Tibial nerve (tissue), 4 donors: ENCODE measurements around the gene CTU2. TPM values are rescaled to one million over a fixed set of nuclear protein-coding genes. Genes with fewer than 3 reads are reported as not detected.

Experiments
- DNase-seq, 2 donors: peaks; one replicate each; pipeline ENCODE4 v3.0.0-alpha.2; 2019; ENCODE audit warnings: low spot score in 2 of 2
- H3K27ac ChIP-seq, 4 donors: fragments of 200-600 bp; sonication (generic) in 3 of 4; one replicate each; pipeline ENCODE4 v1.5.1; 2017 to 2019; ENCODE audit warnings: mild to moderate bottlenecking in 1 of 4
- H3K27me3 ChIP-seq, 2 donors: fragments of 200-600 bp; sonication (generic) in 1 of 2; one replicate each; pipeline versions ENCODE4 v1.5.1 to v1.6.0; 2017 to 2019
- H3K36me3 ChIP-seq, 3 donors: fragments of 200-600 bp; sonication (generic); one replicate each; pipeline ENCODE4 v1.5.1; 2018 to 2019
- H3K4me1 ChIP-seq, 4 donors: fragments of 200-600 bp; sonication (generic) in 3 of 4; one replicate each; pipeline ENCODE4 v1.5.1; 2017 to 2019
- H3K4me3 ChIP-seq, 4 donors: fragments of 200-600 bp; sonication (generic) in 3 of 4; one replicate each; pipeline ENCODE4 v1.5.1; 2017 to 2019; ENCODE audit warnings: mild to moderate bottlenecking in 1 of 4, moderate library complexity in 1 of 4
- H3K9me3 ChIP-seq, 4 donors: fragments of 200-600 bp; sonication (generic) in 3 of 4; one replicate each; pipeline ENCODE4 v1.5.1; 2017 to 2019
- EP300 ChIP-seq, 2 donors: sonication (generic); formaldehyde crosslinking; IDR thresholded peaks; one replicate each; pipeline ENCODE4 v1.6.1; 2017; ENCODE audit warnings: antibody characterized with exemption in 2 of 2, mild to moderate bottlenecking in 1 of 2
- POLR2A ChIP-seq, 2 donors: fragments of 450-650 bp; IDR thresholded peaks; one replicate each; pipeline ENCODE4 v1.6.1; 2017; ENCODE audit warnings: antibody characterized with exemption in 2 of 2, mild to moderate bottlenecking in 2 of 2, moderate library complexity in 2 of 2
- WGBS, 2 donors: methylation state at CpG; one replicate each; pipeline ENCODE4 v1.1.5; 2018; 5-methylcytosine and 5-hydroxymethylcytosine counted together
- total RNA-seq, 4 donors: library from RNA; depleted of rRNA; stranded (reverse); fragments of >200 nt; gene quantifications; one replicate each; pipeline ENCODE4 v1.1.0, GENCODE V29; 2016
- TF ChIP-seq, protein P1 (sequence below), 5 experiments: fragments of 200-600 bp in 3 of 5; fragments of 450-650 bp in 2 of 5; sonication (generic) in 3 of 5; IDR thresholded peaks; one replicate each; pipeline ENCODE4 v1.5.1; 2016 to 2019; ENCODE audit warnings: antibody characterized with exemption in 5 of 5, mild to moderate bottlenecking in 3 of 5, moderate library complexity in 2 of 5

Gene CTU2
- total RNA-seq, 4 donors from 2014 or later = 12.3 to 22.5 (median 12.5) TPM

DNA sequence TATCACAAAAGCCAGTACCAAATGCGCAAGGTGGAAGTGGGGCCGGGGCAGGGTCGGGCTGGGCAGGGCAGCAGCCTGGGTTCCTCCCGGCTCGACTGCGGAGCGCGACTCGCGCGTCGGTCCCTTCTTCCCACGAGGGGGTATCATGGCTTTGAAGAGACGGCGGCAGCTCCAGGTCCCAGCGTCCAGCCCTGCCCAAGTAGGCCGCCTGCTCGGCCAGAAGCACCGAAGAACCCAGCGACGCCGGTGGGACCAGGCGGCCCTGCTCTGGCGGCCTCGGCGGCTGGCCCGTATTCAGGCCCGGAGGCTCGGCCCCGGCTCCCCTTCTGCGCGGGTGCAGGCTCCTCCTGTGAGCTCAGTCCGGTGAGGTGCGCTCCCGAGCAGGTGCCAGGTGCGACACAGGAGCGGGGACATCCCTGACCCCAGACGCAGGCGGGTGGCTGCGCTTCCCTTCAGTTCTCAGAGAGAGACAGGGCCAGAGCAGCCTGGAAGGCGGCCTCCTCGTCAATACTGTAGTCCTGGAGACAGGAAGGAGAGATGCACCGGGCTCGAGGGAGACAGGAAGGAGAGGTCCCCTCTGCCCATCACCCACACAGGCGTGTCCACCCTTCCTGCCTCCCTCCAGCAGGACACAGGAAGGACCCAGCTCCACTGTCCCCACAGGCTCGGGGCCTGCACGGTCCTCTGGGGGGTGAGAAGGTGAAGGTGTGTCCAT lies 9.0 kb upstream of the CTU2 start:
- DNase-seq = no peak
- TF ChIP-seq EP300 (IDR thresholded peaks at IDR 0.05) (no peak), POLR2A (IDR thresholded peaks at IDR 0.05) (no peak)
- TF ChIP-seq, protein P1, sequence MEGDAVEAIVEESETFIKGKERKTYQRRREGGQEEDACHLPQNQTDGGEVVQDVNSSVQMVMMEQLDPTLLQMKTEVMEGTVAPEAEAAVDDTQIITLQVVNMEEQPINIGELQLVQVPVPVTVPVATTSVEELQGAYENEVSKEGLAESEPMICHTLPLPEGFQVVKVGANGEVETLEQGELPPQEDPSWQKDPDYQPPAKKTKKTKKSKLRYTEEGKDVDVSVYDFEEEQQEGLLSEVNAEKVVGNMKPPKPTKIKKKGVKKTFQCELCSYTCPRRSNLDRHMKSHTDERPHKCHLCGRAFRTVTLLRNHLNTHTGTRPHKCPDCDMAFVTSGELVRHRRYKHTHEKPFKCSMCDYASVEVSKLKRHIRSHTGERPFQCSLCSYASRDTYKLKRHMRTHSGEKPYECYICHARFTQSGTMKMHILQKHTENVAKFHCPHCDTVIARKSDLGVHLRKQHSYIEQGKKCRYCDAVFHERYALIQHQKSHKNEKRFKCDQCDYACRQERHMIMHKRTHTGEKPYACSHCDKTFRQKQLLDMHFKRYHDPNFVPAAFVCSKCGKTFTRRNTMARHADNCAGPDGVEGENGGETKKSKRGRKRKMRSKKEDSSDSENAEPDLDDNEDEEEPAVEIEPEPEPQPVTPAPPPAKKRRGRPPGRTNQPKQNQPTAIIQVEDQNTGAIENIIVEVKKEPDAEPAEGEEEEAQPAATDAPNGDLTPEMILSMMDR (IDR thresholded peaks at IDR 0.05) = no peak
- Histone ChIP-seq H3K27ac (no peak overlapping the region), H3K9me3 (no peaks in the 10 kb centered on the region), H3K4me3 (no peak overlapping the region), H3K4me1 (peaks cover 0 to 29% (median 17%) of the 10 kb centered on the region in 4 donors), H3K27me3 (peaks cover 0 to under 1% of the 10 kb centered on the region in 2 donors), H3K36me3 (peaks cover 0 to 73% (median 9%) of the 10 kb centered on the region in 3 donors)
- 83 to 89% methylated on average over 41 to 47 of the region's 47 CpGs for WGBS, 2 donors

DNA sequence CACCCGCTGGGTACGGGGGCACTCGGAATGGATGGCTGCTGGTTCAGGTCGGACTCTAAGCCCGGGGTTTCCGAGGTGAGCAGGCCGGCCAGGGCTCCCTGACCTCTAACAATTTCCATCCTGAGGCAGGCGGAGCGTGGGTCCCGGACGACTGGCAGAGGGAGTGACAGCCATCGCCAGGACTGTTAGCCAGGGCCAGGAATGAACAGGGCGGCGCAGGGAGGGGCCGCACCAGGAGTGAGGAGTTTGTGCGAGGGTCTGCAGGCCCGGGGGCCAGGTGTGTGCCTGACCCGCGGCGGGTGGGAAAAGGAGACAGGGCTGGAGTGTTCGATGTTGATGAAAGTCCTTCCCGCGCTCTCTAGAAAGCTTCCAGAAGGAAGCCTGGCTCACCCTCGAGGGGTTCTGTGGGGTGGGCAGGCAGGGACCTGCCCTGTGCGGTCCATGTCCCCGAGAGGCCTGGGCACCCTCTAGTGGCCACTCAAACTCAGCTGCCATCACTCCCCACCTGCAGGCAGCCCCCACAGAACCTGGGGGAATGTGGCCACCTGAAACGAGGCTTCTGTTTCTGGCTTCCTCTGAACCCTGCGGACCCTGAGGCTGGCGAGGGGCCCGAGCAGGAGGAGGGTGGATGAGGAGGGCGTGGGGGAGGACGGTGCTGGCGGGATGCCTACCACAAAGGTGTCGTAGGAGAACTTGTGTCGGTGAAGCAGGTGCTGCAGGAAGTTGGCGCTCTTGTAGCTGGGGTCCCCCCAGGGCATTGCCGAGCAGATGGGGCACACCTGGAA lies 8.3 kb upstream of the CTU2 start:
- Histone ChIP-seq H3K27me3 (no peaks in the 10 kb centered on the region), H3K36me3 (peaks cover 0 to 80% (median 9%) of the 10 kb centered on the region in 3 donors), H3K4me1 (peaks cover 0 to 36% (median 17%) of the 10 kb centered on the region in 4 donors), H3K9me3 (no peaks in the 10 kb centered on the region), H3K27ac (no peak overlapping the region), H3K4me3 (no peak overlapping the region)
- TF ChIP-seq POLR2A (IDR thresholded peaks at IDR 0.05) (no peak), EP300 (IDR thresholded peaks at IDR 0.05) (no peak)
- TF ChIP-seq, protein P1 (IDR thresholded peaks at IDR 0.05) = no peak
- DNase-seq = no peak
- 84 to 86% methylated on average over 34 to 37 of the region's 37 CpGs for WGBS, 2 donors

DNA sequence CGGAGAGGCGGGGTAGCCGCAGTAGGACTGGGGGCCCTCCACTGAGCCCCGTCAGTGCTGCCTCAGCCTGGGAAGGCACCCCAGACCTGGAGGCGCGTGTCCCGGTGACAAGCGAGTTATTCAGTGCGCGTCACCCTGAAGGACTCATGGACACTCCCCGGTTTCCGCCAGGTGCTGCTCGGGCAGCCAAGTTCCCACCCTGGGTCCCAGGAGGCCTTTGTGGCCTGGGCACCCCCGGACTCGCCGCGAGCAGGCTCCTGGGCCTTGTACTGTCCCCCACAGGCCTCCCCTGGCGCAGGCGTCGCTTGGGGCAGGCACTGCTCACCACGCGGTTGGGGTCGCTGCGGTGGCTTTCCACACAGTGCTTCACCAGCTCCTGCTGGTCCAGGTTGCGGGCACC lies 7.7 kb upstream of the CTU2 start:
- peaks cover 0 to 42% (median 19%) of the 10 kb centered on the region in 4 donors for H3K4me1 ChIP-seq
- no peak overlapping the region for H3K4me3 ChIP-seq
- no peak for DNase-seq
- H3K36me3 ChIP-seq = peaks cover 0 to 83% (median 9%) of the 10 kb centered on the region in 3 donors
- no peak overlapping the region for H3K27ac ChIP-seq
- no peaks in the 10 kb centered on the region for H3K9me3 ChIP-seq
- 95 to 97% methylated on average over 10 to 24 of the region's 25 CpGs for WGBS, 2 donors
- no peak for TF ChIP-seq POLR2A (IDR thresholded peaks at IDR 0.05)
- TF ChIP-seq, protein P1 (IDR thresholded peaks at IDR 0.05) = no peak
- no peak for TF ChIP-seq EP300 (IDR thresholded peaks at IDR 0.05)
- no peaks in the 10 kb centered on the region for H3K27me3 ChIP-seq

DNA sequence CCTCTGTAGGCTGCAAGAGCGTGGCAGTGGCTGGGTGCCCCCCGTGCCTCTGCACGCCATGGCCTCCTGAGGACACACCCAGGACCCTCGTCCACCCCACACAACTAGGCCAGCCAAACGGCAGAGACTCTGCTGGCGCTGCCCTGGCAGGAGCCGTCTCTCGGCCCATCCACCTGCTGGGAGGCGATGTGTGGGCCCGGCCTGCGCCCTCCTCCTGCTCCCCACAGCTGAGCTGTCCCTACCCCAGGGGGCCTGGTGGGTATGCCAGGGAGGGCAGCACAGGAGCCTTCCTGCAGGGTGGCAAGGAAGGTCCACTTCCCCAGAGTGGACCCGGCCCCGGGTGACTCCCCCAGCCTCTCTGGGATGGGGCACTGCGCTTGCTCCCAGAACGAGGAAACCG lies 7.1 kb upstream of the CTU2 start:
- Histone ChIP-seq H3K27me3 (no peaks in the 10 kb centered on the region), H3K36me3 (peaks cover 0 to 83% (median 9%) of the 10 kb centered on the region in 3 donors), H3K4me3 (no peak overlapping the region), H3K27ac (no peak overlapping the region), H3K4me1 (peaks cover 0 to 47% (median 19%) of the 10 kb centered on the region in 4 donors), H3K9me3 (no peaks in the 10 kb centered on the region)
- DNase-seq = no peak
- WGBS, 2 donors = 92 to 100% methylated on average over 3 to 8 of the region's 16 CpGs
- TF ChIP-seq EP300 (IDR thresholded peaks at IDR 0.05) = no peak
- TF ChIP-seq, protein P1 (IDR thresholded peaks at IDR 0.05) = no peak

DNA sequence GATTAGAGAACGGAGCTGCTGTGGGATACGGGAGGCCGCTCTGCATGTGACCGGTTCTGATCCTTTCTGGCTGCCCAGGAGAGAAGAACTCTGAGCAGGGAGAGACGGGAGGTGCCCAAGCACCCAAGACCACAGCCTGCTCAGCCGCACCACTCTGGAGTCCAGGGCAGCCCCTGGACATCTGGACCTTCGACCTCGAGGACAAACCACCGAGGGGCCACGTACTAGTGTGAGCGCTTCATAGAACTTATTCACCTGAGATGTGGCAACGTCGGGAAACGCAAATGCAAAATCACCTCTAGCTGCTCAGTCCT lies 6.0 kb upstream of the CTU2 start:
- no peak for DNase-seq
- peak overlapping the region in 2 of 4 donors; percentile 89 to 95 for H3K27ac ChIP-seq
- peaks cover 0 to 80% (median 9%) of the 10 kb centered on the region in 3 donors for H3K36me3 ChIP-seq
- H3K4me3 ChIP-seq = peak overlapping the region in 2 of 4 donors; percentile 4 to 18
- 76 to 87% methylated on average over 14 of the region's 14 CpGs for WGBS, 2 donors
- no peaks in the 10 kb centered on the region for H3K27me3 ChIP-seq
- TF ChIP-seq POLR2A (IDR thresholded peaks at IDR 0.05) (no peak), EP300 (IDR thresholded peaks at IDR 0.05) (no peak)
- TF ChIP-seq, protein P1 (IDR thresholded peaks at IDR 0.05) = no peak
- H3K9me3 ChIP-seq = no peaks in the 10 kb centered on the region
- H3K4me1 ChIP-seq = peaks cover 0 to 58% (median 25%) of the 10 kb centered on the region in 4 donors
